Endothelial cell of hepatic sinusoid (primary cell): ENCODE measurements around the gene EFTUD2.
"Not testable (repeated sequence)": the region's sequence is repeated elsewhere in the genome, so short reads cannot be mapped to it uniquely, and the experiment has no call there.

Experiments used
- in situ Hi-C: cut with HindIII; loops from 2 replicates; pipeline ENCODE4 v1.10.0; 2017; ENCODE audit warnings: low sequenced_read_pairs

Gene EFTUD2

GRCh38 chr17:44899074-44899782 is at the start of gene EFTUD2:
EFTUD2 (minus strand) TSS chr17:44899445; CDS start chr17:44894521, 4,924 bp downstream.
- in situ Hi-C loops: no loop called here

GRCh38 chr17:44948315-44948795 is 49.1 kb upstream of the EFTUD2 start:
- in situ Hi-C loops: no loop called here

- in situ Hi-C loops: no loop called here
Measured at GRCh38 chr17:44947461-44948314, 48.4 kb upstream of the EFTUD2 start, which contains the start of gene KIF18B. KIF18B (minus strand) TSS chr17:44947773; CDS start chr17:44936344, 11,429 bp downstream.

DNA sequence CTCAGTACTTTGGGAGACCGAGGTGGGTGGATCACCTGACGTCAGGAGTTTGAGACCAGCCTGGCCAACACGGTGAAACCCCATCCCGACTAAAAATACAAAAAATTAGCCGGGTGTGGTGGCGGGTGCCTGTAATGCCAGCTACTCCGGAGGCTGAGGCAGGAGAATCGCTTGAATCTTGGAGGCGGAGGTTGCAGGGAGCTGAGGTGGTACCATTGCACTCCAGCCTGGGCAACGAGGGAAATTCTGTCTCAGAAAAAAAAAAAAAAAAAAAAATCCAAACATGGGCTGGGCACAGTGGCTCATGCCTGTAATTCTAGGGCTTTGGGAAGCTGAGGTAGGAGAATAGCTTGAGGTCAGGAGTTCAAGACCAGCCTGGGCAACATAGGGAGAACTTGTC is 46.4 kb upstream of the EFTUD2 start:
- in situ Hi-C loops: not testable (repeated sequence)

- in situ Hi-C loops: no loop called here
Measured at GRCh38 chr17:44942456-44942855, 43.2 kb upstream of the EFTUD2 start.

DNA sequence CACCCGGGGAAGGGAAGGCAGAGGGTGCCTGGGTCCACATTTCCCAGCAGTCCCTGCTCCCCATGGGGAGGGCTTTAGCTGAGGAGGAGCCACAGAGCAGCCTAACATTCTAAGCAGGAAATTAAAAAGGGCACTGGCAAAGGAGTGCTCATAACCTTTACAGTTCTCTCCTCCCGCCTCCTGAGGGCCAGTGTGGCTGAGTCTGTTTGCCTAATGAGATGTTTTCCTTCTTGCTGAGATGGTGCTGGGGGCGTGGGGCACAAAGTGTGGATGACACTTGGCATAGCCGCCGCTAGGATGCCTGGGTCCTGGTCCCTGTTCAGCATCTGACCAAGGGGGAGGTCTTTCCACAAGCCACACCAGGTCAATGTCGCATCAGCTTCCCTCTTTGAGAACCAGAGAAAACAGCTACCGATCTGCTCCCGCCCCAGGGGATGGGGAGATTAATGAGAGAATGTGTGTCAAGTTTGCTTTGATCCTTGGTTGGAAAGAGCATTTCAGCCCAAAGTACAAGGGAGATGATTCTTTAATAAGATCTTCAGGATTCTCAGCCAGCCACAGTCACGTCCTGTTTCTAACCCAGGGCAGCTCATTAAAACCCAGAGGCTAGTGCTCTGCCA is 42.6 kb upstream of the EFTUD2 start:
- in situ Hi-C loops: no loop called here

- in situ Hi-C loops: no loop called here
Measured at GRCh38 chr17:44940768-44941167, 41.5 kb upstream of the EFTUD2 start.

GRCh38 chr17:44940317-44940716 is 41.1 kb upstream of the EFTUD2 start:
- in situ Hi-C loops: no loop called here

- in situ Hi-C loops: no loop called here
Measured at GRCh38 chr17:44935116-44935515, 35.9 kb upstream of the EFTUD2 start.

DNA sequence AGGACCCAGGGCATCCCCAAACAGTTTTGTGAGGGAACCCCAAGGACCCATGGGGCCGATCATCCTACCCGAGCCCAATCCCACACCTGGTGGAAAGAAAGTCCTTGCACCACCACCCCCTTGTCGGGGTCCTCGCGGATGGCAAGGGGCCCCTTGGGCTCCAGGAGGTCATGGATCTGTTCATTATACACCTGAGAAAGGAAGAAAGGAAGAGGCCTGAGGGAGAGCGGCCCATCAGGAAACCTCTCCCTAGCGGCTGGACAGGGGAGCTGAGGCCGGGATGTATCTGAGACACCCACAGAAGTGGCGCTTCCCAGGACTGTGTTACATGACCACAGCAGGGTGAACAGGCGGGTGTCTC is 35.5 kb upstream of the EFTUD2 start:
- in situ Hi-C loops: no loop called here

DNA sequence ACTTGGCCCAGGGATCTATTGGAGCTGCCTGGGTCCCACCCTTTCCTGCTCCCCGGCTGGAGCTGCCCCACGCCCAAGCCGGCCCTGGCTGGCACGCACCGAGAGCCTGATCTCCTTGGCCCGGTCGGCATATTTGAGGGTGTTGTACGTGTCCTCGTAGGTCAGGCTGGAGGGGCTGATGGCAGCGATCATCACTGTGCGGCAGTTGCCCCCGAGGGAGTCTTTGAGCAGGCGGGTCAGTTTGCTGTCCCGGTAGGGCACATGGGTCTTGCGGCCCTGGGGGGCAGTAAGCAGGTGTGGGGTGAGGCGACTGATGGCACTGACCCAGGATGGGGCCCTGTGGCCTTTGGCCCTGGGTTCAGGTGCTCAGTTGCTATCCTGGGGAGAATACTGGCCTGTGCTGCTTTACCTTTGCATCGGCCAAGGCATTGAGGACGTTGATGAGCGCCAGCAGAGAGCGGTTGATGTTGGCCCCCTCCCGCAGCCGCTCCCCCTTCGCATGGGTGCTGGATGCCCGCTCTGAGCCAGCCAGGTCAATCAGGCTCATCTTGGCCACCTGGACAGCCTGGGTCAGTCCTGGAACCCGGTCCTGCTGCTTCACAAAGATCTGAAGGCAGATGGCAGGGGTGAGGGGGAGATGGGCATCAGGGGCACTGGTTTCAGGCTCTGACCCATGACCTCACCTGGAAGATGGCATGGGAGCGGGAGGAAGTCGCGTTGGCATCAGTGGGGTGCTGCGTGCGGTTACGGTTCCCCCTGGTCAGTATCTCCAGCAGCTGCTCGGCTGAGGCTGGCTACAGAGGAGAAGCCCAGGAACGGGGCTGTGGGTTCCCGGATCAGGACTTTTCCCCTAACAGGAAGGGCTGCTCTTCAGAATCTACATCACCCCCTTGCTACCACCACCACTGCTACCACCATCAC is 34.8 kb upstream of the EFTUD2 start:
- in situ Hi-C loops: no loop called here

GRCh38 chr17:44932787-44933097 is 33.5 kb upstream of the EFTUD2 start:
- in situ Hi-C loops: no loop called here

- in situ Hi-C loops: no loop called here
Measured at GRCh38 chr17:44932096-44932786, 33.0 kb upstream of the EFTUD2 start.

DNA sequence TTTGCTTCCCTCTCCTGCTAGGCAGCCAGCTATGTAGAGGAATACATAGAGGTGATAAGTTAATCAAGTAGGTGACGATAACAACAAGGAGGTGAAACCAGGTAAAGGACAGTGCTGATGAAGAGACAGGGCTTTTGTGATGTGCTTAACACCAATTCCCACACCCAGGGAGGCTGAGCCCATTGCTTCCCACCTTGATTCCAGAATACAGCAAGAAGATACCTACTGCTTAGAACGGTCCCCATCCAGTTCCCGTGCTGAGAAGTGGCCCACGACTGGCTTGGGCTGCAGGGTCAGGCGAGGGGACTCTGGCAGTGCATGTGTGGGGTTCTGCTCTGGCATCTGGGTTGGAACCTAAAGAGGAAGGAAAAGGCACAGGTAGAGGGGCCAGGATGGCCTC is 32.1 kb upstream of the EFTUD2 start:
- in situ Hi-C loops: no loop called here

- in situ Hi-C loops: no loop called here
Measured at GRCh38 chr17:44930667-44931066, 31.4 kb upstream of the EFTUD2 start.

DNA sequence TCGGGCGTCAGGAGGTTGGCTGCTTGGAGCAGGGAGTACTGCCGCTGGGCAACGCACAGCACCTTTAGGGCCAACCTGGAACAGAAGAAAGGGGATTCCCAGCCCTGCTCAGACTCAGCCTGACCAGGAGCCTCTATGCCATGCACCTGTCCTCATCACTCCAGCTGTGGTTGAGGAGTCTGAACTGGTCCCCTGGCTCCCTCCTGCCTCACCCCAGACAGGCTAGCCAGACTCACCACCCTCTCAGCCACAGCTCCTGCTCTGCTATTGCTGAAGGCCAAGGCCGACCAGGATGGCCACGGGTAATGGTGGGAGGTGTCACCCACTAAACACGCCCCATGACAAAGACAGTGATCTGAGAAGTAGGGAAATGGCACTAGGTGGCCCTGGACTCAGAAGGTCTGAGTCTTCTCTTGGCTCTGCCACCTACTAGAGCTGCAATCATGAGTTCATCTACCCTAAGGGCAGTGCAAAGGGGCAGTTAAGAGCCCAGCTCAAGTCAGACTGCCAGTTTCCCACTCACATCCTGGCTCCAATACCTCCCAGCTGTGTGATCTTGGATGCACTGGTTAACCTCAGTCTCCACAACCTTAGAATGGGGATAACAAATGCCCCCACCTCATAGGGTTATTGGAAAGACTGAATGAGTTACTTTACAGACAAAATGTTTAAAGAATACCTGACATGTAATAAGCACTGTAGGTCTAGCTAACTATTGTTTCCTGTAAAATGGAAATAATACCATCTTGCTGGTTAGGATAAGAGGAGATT is 29.9 kb upstream of the EFTUD2 start:
- in situ Hi-C loops: no loop called here

- in situ Hi-C loops: no loop called here
Measured at GRCh38 chr17:44928136-44928535, 28.9 kb upstream of the EFTUD2 start.

DNA sequence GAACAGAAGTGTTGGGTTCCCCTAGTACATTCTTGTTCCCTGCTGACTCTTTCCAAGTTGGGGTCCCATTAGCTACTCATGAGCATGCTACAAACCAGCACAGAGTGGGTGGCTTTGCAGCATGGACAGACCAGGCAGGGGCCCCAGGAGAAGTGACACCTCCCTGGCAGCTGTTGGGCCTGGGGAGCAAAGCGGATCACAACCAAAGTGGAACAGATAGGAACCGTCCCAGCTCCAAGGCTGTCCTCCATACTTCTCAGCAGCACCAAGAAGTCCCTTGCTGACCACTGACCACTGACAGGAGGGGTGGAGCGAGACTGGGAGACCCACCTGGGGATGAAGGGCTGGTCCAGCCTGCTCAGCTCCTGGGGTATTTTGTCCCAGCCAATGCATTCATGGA is 28.5 kb upstream of the EFTUD2 start:
- in situ Hi-C loops: no loop called here

DNA sequence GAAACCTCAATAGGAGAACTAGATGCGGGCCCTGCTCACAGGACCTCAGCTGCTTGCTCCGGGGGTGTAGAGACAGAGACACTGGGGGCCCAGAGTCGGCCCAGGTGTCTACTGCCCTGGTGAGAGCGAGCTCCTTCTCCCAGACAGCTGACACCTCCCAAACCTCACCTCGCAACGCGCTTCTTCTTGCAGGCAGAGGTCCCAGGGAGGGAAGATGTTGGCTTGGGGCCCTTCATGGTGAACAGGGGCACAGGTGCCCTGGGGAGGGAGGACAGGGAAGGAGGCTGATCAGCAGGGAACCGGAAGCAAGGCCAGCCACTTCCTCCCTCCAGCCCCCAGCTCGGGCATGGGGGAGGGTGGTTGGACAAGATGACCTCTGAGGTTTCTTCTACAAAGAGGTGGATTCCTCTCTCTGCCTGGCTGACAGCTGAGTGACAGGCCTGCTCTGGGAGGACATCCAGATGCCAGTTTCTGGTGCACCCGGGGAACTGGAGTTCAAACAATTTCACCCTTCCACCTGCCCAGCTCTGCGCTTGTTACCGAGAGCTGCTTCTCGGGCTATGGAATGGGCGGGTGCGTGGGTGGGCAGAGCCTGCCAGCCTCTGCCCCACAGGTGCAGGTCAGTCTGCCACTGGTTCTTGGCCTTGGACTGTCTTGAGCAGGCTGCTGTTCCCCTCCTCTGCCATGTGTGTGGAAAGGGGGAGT is 27.7 kb upstream of the EFTUD2 start:
- in situ Hi-C loops: no loop called here
